ENCODE results near the gene RNF14. TPM values are rescaled to one million over a fixed set of nuclear protein-coding genes. Genes with fewer than 3 reads are reported as not detected.

The RNF14 gene
- total and polyA plus RNA-seq, 2 experiments from 2014 or later: 8.9 to 19.0 TPM

GRCh38 chr5:141966963-141967333 lies 2.0 kb upstream of the RNF14 start:
- DNase-seq (ENCODE audit: low spot score) (no peak), ATAC-seq (no peak)
- Histone ChIP-seq H3K27me3 (ENCODE audit: insufficient read depth) (no peaks in the 10 kb centered on the region), H2AFZ (no peak overlapping the region), H3K4me3 (no peak overlapping the region), H3F3A (replicated peaks; ENCODE audit: low read depth) (peaks cover 13% of the 10 kb centered on the region), H3K79me2 (replicated peaks; ENCODE audit: insufficient read depth) (no peaks in the 10 kb centered on the region; the same call in 1 of the 2 replicates), H3K36me3 (ENCODE audit: insufficient read depth) (no peaks in the 10 kb centered on the region), H3K4me2 (no peak overlapping the region), H3K27ac (ENCODE audit: low read depth) (no peak overlapping the region), H3K9me2 (ENCODE audit: insufficient read depth) (no peaks in the 10 kb centered on the region), H3K4me1 (ENCODE audit: insufficient read depth) (peaks cover 16% of the 10 kb centered on the region), H4K20me1 (replicated peaks; ENCODE audit: insufficient read depth) (no peaks in the 10 kb centered on the region)
- Mint-ChIP-seq H3K36me3 (ENCODE audit: low read depth) (no peaks in the 10 kb centered on the region), H3K4me3 (no peak overlapping the region), H3K27me3 (ENCODE audit: insufficient read depth, low read depth, poor library complexity) (peaks cover 8% of the 10 kb centered on the region), H3K9me3 (no peaks in the 10 kb centered on the region), H3K4me1 (peaks cover 19% of the 10 kb centered on the region; the same call in 2 of the 3 replicates), H3K27ac (no peak overlapping the region)
- TF ChIP-seq EZH2phosphoT487 (IDR thresholded peaks at IDR 0.05; ENCODE audit: unreplicated experiment) (no peak), ZNF462 (CRISPR knock-in tag; IDR thresholded peaks at IDR 0.05) (no peak), ZNF114 (CRISPR knock-in tag; IDR thresholded peaks at IDR 0.05) (no peak), STAT1 (IDR thresholded peaks at IDR 0.05; ENCODE audit: unreplicated experiment) (no peak), JUNB (IDR thresholded peaks at IDR 0.05; ENCODE audit: unreplicated experiment) (no peak), CREB1 (CRISPR knock-in tag; IDR thresholded peaks at IDR 0.05; ENCODE audit: low read depth) (no peak), CTCF (conservative IDR thresholded peaks at IDR 0.05; ENCODE audit: low read depth in 2 of 2) (no peak), EZH2 (IDR thresholded peaks at IDR 0.05; ENCODE audit: low read depth, unreplicated experiment) (no peak), ZNF331 (CRISPR knock-in tag; IDR thresholded peaks at IDR 0.05; ENCODE audit: low read depth) (no peak), REST (IDR thresholded peaks at IDR 0.05; ENCODE audit: unreplicated experiment) (no peak), ETS1 (IDR thresholded peaks at IDR 0.05) (no peak), NANOG (IDR thresholded peaks at IDR 0.05; ENCODE audit: borderline replicate concordance) (no peak), POLR2AphosphoS5 (IDR thresholded peaks at IDR 0.05; ENCODE audit: low read depth) (no peak)
